Stimulated activated CD8-positive, alpha-beta memory T cell treated with anti-CD3 and anti-CD28 coated beads, Interleukin-4, amount 100 ng/mL, for 4 hours (primary cell): ENCODE measurements around the gene ACADVL.
"Not testable (repeated sequence)": the region's sequence is repeated elsewhere in the genome, so short reads cannot be mapped to it uniquely, and the experiment has no call there.

Experiments
- DNase-seq, 2 donors: peaks; one replicate each; pipeline ENCODE4 v3.0.0-alpha.2; 2020; ENCODE audit warnings: low read depth in 2 of 2, low spot score in 1 of 2

Gene ACADVL

DNA sequence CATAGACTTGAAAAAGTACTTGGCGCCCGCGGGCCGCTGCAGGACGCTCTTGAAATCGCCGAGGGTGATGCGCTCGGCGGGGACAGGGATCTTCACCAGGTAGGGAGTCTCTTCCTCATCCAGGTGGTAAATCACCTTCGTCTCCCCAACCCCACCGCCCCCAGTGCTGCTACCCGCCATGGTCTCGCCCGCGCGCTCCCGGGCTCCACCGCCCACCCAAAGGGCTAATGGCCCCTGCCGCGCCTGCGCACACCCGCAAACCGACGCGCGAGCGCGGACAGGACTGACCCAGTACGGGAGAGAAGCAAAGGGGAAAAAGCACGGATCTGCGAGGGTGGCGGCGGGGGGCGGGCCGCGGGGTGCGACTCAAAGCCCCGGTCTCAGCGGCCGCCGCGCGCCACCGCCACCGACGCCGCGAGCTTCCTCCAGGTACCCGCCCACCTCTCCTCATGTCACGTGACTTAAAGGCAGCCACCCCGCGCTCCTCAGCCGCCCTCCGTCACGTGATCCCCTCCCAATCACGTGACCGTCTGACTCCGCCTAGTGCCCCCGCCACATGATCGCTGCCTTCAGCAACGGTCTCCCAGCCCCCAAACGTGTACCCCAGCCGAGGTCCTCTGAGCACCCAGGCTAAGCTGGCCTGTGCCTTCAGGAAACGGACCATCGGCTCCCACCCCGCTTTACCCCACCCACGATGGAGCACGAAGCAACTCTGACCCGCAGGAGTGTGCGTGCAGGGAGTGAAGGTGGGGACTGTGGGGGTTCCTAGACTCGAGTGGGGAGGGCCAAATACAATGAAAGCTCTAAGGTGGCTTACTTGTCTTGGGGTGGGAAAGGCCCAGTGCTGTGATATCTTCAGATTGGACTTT lies 14.6 kb downstream of the ACADVL start, which contains the start of gene DVL2:
TSS of gene DVL2 (minus strand) at position 435 of the 869 bp plus-strand sequence. CDS start at position 180, 255 bp downstream.
- peak; percentile 91 to 92 for DNase-seq

DNA sequence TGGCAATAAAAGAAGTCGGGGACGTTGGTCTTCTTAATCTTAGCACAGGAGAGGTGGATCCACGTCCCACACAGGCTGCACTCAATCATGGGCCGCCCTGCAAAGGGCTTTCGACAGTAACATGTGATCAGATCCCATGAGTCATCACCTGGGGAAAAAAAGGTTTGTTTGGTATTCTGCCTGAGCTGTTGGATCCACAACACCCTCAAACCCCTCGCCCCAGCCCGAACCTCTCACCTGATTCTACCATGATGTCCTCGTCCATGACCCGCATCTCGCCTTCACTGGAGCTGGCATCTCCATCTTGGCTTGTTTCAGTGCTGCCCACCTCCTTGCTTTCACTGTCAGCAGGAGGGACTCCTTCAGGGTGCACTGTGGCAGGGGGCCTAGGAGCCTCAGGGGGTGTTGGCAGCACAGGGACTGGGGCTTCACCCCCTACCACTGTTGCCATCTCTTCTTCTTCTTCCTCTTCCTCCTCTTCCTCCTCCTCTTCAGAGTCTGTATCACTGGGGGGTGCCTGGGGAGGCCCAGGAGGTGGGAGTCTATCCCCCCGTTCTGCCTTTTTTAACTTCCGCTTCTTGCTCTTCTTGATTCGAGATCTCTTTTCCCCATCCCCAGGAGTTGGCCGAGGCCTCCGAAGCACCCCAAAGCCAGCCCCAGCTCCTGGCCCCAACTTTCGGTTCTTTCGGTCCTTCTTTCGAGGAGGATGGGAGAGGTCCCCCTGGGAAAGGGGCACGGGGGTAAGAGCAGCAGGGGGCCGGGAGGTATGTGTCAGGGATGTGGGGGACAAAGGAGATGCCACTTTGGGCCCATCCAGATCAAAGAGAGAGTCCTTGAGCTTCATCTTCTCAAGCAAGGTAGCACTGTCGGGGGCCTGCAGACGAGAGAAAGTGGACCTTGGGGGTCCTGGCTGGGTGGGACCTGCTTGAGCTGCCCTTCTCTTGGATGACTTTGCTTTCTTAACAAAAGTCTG lies 16.2 kb downstream of the ACADVL start:
- no peak for DNase-seq

DNA sequence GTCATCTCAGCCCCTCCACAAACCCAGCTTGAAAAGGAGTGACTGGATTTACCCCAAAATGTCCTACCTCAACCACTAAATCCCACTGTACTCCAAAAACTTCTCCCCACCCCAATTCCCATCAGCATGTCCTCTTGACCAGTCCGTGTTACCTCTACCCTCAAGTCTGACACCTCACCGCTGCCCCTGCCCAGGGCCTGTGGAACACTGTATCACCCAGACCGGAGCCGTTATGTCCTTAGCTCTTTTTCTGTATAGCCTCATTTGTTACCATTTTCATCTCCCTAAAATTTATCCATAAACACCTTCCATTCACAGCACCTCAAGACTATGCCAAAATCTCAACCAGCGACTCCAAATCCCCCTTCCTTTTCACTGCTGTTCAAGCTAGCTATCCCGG lies 17.1 kb downstream of the ACADVL start:
- no peak for DNase-seq

DNA sequence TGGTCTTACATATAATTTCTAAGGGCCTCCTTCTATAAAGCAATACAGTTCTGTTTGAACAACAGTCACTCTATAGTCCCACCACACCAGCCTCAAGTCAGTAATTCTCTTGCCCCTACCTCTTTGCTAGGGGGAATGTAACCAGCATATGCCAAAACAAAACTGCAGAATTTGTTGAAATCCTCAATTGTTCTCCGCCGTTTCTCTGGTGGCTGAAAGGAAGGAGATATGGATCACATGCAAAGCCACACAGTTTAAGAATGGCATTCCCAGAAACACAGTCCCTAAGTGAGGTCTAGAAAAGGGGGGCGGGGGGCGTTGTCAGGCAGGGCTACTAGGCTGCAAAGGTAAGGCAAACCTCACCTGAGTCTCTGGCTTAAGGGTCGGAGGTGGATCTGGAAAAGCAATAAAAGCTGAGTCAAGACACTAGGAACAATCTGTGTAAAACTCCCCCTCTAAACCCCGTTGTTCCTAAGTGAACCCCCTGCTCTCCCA lies 17.6 kb downstream of the ACADVL start:
- DNase-seq: no peak

DNA sequence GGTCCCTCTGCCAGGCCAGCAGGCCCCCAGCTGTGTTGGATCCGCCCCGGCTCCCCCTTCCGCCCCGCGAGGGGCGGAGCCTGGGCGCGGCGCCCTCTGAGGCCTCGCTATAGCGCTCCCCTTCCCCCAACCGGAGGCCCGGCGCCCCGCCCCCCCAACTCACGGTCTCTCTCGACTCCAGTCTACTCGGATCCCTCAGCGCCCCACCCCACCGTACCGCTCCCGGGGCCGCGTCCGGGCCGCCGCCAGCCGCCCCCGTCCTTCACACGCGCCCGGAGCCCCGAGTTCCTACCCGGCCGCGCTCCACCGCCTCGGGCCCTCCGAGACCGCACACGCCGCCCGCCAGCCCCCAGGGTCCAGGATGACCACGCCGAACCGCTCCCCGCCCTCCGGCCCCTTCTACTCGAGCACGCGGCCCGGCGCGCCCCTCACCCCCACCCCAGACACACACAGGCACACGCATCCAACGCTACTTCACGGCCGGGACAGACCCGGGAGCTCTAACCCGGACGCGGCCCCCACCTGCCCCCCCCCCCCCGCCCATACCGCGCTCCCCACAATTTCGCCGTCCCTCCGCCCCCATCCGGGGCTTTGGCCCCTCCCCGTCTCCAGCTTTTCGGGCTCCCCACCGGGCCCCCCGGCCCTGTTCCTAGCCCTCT lies 18.2 kb downstream of the ACADVL start:
- peak; percentile 73 to 82 for DNase-seq

DNA sequence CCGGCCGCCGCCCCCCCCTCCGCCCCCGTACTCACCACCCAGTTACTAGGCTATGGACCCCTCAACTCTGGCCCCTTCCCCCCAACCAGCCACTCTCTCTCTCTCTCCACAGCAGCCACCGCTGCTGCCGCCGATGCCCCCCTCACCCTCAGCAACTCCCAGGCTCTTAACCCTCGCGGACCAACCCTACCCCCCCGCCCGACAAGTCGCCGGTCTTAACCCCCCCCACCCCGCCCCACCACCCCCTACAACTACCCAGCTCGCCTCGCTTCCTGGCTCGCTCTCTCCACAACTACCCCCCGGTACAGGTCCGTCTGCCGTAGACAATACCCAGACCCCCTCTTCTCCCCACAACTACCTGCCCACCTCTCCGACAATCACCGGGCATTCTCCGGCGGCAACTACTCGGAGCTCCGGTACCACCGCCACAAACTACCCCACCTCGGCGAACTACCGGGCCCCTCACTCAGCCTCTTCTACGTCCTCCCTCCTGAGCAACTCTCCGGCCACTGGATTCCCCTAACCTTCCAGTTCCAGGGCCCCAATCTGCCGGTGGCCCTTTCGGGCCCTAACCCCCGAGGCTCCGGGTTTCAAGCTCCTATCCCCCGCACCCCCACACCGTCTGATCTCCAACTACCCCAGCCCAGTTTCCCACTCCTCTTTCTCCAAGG lies 18.8 kb downstream of the ACADVL start:
- DNase-seq: no peak

DNA sequence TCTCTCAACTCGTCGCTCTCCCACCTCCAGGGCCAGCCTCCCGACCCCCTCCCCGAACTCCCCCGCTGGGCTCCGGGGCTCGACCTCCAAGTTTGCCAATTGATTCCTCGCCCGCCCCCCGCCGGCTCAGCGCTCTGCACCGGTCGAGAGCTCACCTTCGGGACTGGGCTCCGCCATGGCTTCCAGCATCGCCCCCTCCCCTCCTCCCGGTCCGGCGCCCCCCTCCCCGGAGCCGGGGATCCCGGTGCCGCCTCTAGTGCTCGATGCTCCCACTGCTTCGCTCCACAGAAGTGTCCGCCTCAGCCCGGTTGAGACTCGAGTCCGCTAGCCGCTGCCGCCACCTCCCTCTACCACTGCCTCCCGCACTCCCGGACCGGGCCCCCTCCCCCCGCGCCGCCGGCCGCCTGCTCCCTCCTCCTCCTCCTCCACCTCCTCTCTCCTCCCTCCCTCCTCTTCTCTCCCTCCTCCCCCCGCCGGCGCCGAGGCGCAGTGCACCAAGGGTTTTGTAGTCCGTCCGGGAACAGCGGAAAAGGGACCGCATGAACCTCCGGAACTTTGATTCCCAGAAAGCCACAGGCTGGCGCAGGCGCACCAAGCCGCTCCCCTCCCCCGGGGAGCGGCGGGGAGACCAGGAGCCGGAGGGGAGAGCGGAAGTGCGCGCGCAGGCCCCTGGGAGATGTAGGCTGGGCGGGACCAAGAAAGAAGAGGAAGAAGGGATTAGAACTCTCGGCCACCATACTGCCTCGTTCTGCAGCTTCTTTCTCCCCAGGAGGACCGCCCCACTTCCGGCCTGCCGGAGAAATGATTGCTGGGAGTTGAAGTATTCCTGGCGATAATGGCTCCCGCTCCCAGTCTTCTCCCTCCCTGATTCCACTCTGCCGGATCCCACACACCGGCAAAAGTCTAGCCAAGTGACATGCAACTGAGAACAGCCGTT lies 19.6 kb downstream of the ACADVL start, which contains the start of gene PHF23:
TSS of gene PHF23 (minus strand) at position 367 of the 937 bp plus-strand sequence. CDS start at position 189, 178 bp downstream.
- peak; percentile 93 to 97 for DNase-seq

DNA sequence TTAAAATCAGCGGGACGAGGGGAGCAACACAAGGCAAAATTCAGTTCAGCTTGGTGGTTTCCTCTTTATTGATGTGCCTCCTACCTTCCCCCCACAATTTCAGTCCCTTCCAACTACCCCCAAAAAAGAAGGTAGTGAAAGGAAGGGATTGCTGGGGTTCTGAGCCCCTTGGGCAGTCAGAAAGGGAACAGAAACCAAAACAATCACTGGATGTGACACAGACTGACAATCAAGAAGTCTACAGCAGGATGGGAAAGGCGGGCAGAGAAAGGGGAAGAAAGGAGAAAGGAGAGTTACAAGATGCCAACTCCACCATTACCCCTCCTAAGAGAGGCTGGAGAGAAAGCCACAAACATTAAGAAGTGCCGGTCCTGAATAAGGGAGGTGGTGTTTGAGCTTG lies 20.6 kb downstream of the ACADVL start:
- no peak for DNase-seq

DNA sequence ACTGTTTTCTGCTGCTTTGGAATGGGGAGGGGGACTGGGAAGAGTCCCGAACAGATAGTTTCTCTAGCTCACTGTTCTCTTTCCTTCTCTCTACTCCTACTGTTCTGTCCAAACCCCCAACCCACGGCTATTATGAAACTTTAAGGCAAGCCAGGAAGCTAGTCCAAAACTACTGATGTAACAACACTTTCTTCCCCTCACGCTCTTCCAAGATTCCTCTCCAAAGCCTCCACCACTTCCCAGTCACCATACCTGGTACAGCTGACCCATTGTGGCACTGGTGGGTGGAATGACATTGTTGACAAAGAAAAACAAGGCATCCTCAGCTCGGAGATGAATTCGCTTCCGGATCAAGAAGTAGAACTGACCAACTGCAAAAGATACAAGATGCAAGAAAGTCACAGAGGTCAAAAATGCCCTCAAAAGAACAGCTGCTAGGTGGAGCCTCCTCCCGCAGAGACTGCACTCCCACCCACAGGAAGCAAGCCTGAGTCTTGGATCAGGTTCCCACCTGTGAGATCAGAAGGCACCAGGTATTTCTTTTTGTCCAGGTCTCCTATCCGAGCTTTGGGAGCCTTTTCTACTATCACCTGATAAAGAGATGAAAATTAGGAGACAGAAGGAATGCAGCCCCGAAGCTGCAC lies 21.5 kb downstream of the ACADVL start:
- DNase-seq: no peak

DNA sequence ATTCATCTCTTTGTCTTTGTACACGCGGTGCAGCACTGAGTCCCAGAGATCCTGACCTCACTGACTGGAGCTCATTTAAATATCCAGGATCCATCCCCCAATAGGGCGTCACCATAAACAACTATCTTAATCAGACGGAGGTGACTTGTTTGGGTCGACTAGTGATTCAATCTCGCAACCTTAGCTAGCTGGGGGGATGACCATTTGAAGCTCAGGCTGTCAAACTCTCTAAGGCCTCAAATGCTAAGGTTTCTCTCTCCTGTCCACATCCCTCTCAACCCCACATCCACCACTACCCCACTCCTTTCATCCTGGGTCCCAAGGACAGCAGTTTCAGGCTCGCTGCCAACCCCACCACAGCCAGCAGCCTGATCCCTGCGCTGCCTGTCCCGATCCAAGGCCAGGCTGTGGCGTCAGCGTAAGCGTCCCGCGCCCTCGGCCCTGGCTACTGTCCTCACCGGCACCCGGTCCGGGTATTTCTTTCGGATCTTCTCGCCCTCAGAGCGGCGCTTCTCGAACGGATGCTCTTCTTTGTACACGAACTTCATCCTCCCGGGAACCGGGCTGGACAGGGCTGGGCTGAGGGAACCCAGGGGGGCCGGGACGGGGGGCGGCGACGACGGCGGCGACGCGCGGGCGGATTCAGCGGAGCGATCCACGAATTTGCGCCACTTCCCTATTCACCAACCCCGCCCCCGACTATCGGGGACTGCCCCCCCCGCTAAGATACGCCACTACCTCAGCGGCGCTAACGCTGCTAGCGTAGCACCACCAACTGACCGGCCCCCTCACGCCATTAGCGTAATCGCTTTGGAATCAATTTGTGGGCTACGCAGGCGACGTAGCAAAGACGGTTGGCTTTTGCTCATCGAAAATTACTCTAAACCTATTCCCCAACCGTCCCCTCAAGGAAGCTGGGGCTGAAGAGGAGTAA lies 22.3 kb downstream of the ACADVL start, which contains the start of gene GABARAP:
TSS of gene GABARAP (minus strand) at position 667 of the 934 bp plus-strand sequence. CDS start at position 548, 119 bp downstream.
- DNase-seq: peak; percentile 88 to 91

DNA sequence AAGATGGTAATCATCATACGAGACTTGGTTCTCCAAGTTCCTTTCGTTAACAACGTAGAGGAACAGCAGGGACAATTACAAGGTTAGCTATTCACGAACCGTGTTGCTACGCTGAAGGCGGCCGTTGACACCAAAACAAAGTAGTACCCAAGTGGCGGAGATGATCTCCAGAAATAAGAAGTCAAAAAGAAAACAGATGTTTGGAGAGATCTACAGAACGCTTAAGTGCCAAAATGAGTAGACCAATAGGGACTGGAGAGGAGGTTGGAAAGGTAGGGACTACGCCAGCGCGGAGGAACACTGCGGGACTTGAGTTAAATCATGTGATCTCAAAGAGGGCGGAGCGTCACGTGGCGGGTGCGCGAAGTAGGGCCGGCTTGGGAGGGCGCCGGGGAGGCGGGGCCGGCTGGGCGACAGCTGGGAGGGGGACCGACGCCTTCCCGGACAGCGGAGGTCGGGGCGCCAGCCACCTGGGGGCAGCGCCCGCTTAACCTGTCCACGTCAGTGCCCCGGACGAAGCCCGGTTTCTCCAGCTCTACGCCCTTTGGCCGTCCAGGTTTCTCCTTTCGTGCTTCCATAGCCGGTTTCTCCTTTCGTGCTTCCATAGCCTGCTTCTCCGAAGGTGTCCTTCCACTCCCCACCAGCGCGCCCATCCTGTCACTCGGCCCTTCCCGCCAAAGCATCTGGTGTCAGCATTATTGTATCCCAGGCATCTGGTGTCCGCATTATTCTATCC lies 23.1 kb downstream of the ACADVL start:
- DNase-seq: peak; percentile 86 to 90

DNA sequence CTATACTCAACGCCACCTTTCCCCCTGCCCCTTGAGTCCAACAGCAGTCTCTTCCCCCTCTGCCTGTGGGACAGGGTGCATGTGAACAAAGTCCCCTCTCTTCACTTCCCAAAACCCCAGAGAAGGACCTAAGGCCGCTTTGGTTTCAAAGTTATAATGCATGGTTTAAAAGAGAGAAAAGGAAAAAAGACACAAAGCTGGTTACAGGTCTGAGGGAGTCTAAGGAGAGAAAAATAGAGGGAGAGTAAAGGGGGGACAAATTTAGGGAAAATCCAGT lies 23.7 kb downstream of the ACADVL start:
- DNase-seq: no peak

DNA sequence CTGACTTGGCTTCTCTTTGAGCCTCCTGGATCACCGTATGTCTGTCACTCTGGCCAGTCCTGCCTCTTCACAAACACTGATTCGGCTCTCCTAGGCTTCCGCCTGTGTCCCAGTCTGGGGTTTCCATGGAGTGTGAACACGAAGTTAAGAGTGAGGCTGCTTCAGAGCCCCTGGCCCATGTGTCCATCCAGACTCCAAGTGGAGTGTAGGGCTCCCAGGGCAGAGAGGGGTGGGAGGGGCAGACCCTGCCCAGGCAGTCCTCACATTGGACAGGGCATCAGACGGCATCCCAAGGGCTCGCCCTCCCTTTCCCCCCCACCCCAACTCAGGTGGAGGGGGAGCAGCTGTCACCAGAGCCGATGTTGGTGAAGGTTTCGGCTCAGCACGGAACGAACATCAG lies 24.1 kb downstream of the ACADVL start:
- not testable (repeated sequence) for DNase-seq

DNA sequence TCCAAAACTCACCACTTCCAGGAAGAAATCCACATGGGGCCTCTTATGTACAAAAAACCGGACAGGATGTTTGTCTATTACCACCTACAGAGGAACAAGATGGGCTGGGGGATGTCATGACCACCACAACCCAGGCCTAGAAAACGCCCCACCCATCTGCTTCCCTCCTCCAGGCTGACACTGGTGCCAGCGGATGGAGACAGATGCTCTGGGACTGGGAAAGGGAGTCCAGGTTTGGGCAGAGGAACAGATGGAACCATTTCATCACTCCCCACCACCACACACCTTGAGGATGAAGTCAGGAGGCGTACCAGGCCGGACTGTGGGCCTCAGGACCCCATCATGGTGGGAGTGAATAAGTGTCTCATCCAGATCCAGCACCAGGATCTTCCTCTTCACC lies 27.0 kb downstream of the ACADVL start:
- DNase-seq: no peak

DNA sequence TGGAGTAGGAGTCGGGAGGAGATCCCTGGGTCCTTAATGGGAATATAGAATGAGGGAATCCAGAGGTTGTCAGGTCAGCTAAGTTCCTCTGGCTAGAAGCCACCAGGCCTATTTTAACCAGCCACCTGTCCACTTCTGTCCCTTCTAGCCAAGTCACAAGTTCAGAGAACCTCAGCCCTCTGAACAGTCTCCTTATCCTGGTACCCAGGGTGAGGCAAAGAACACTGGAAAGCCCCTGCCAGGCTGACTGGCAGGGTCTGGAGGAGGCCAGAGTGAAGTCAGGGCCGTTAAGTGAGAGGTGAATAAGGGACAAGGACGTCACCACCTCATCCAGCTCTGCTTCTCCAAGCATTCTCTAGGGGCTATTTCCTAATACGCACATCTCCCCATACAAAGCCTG lies 29.1 kb downstream of the ACADVL start:
- DNase-seq: no peak

DNA sequence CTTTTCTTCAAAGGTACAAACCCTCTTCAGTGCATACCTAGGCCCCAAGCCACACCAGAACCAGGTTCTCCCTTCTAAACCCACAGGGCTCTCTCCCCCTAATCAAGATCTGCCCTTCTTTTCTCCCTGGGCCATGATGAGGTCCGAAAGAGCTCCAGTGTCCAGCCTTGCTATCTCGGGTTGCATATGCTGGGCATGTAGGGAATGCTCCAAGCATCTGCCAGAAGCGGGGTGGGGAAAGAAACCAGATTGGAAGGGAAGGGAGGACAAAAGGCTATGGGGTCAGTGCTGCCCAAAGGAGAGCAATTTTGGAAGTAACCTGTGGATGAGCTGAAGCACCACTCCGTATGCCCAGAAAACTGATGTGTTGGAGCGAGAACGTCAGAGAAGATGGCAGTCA lies 29.5 kb downstream of the ACADVL start:
- no peak for DNase-seq

DNA sequence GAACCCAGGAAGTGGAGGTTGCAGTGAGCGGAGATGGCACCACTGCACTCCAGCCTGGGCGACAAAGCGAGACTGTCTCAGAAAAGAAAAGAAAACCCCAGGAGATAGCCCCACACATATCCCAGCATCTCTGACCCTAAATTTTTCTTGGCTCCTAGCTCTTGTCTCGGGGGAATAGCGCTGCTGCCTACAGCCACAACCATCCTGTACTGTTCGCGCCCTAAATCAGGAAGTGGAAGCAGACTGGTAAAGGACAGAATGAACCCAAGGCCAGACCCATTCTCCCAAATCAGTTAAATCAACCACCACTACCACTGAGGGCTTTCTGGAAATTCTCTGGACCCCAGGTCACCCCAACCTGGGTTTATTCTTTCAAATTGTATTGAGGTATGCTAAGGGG lies 30.1 kb downstream of the ACADVL start:
- DNase-seq: no peak
